Keratinocyte (primary cell): Measurements from ENCODE around the gene KLK6. TPM values are rescaled to one million over a fixed set of nuclear protein-coding genes. Genes with fewer than 3 reads are reported as not detected.

Source experiments
- DNase-seq: peaks from one replicate; pipeline ENCODE4 v3.0.0-alpha.2; 2011; ENCODE audit warnings: low read depth, missing footprints, low spot score
- FAIRE-seq: peaks from 2 replicates; lab custom pipeline; 2011; peaks lifted over from hg19 to GRCh38; lab: Jason Lieb, UNC
- H2AFZ ChIP-seq: 2 replicates; pipeline ENCODE4 v1.6.0; 2012; ENCODE audit warnings: low read length, control low read depth, inconsistent platforms; ENCODE audit not compliant: control insufficient read depth
- H3K27ac ChIP-seq: 2 replicates; pipeline ENCODE4 v1.5.1; 2011; ENCODE audit warnings: low read length; ENCODE audit not compliant: control insufficient read depth, insufficient read depth
- H3K27me3 ChIP-seq: 3 replicates; pipeline ENCODE4 v1.6.0; 2011; ENCODE audit warnings: low read length; ENCODE audit not compliant: control insufficient read depth, insufficient read depth; ENCODE audit errors: extremely low read depth
- H3K36me3 ChIP-seq, 2 experiments: 2 replicates in 1 of 2; 3 replicates in 1 of 2; pipeline ENCODE4 v1.5.1; 2011; ENCODE audit warnings: low read length in 2 of 2, mild to moderate bottlenecking in 1 of 2; ENCODE audit not compliant: control insufficient read depth in 2 of 2, insufficient read depth in 2 of 2; ENCODE audit errors: extremely low read depth in 1 of 2
- H3K4me1 ChIP-seq: 3 replicates; pipeline ENCODE4 v1.5.1; 2011; ENCODE audit warnings: low read length; ENCODE audit not compliant: control insufficient read depth, insufficient read depth; ENCODE audit errors: extremely low read depth
- H3K4me2 ChIP-seq: 3 replicates; pipeline ENCODE4 v1.6.0; 2011; ENCODE audit warnings: low read depth, low read length; ENCODE audit not compliant: control insufficient read depth, insufficient read depth; ENCODE audit errors: extremely low read depth
- H3K4me3 ChIP-seq, 3 experiments: fragments of 200-600 bp in 1 of 3; sonication (generic) in 1 of 3; 2 replicates in 2 of 3; 3 replicates in 1 of 3; pipeline ENCODE4 v1.5.1; 2011 to 2016; ENCODE audit warnings: low read length in 3 of 3, mild to moderate bottlenecking in 3 of 3, control low read depth in 2 of 3, inconsistent platforms in 1 of 3, low read depth in 1 of 3, mixed read lengths in 1 of 3, mixed run types in 1 of 3, moderate library complexity in 1 of 3; ENCODE audit not compliant: control insufficient read depth in 2 of 3, insufficient read depth in 2 of 3; ENCODE audit errors: extremely low read depth in 1 of 3
- H3K79me2 ChIP-seq: 2 replicates; pipeline ENCODE4 v1.6.0; 2012; ENCODE audit warnings: low read length; ENCODE audit not compliant: control insufficient read depth, insufficient read depth
- H3K9ac ChIP-seq: 3 replicates; pipeline ENCODE4 v1.6.0; 2011; ENCODE audit warnings: low read length; ENCODE audit not compliant: control insufficient read depth, insufficient read depth; ENCODE audit errors: extremely low read depth
- H3K9me1 ChIP-seq: 3 replicates; pipeline ENCODE4 v1.6.0; 2011; ENCODE audit warnings: low read length; ENCODE audit not compliant: control insufficient read depth, insufficient read depth; ENCODE audit errors: extremely low read depth
- H3K9me3 ChIP-seq: 2 replicates; pipeline ENCODE4 v1.5.1; 2012; ENCODE audit warnings: low read depth, low read length; ENCODE audit not compliant: control insufficient read depth
- H4K20me1 ChIP-seq: 3 replicates; pipeline ENCODE4 v1.6.0; 2011; ENCODE audit warnings: low read length; ENCODE audit not compliant: control insufficient read depth, insufficient read depth; ENCODE audit errors: extremely low read depth
- CTCF ChIP-seq, 3 experiments: IDR thresholded peaks in 1 of 3; conservative IDR thresholded peaks in 1 of 3; optimal IDR thresholded peaks in 1 of 3; 2 replicates in 2 of 3; 3 replicates in 1 of 3; pipeline versions ENCODE3 to v1.5.1; 2011; ENCODE audit warnings: low read length in 3 of 3, mild to moderate bottlenecking in 3 of 3, moderate library complexity in 2 of 3, control low read depth in 1 of 3, inconsistent platforms in 1 of 3; ENCODE audit not compliant: insufficient read depth in 2 of 3; ENCODE audit errors: extremely low read depth in 1 of 3
- EZH2 ChIP-seq: IDR thresholded peaks from one replicate; pipeline ENCODE4 v1.6.1; 2012; ENCODE audit warnings: inconsistent platforms, mild to moderate bottlenecking, low read length, moderate library complexity
- dilution Hi-C: fragments of 300-500 bp; cut with MboI; formaldehyde crosslinking; loops from one replicate; pipeline ENCODE4 v1.7.0; 2020; ENCODE audit warnings: low sequenced_read_pairs; ENCODE audit not compliant: extremely low pct_ligation_motif_present
- polyA plus RNA-seq, 5 experiments: library from polyadenylated mRNA; depleted of rRNA in 3 of 5; stranded (reverse) in 3 of 5; stranded (forward) in 1 of 5; unstranded in 1 of 5; fragments of >200 nt; gene quantifications; 1 replicate in 1 of 5; 2 replicates in 3 of 5; 3 replicates in 1 of 5; pipeline versions ENCODE4 v1.2.1 to v1.2.3, GENCODE V29; 2011 to 2012; ENCODE audit warnings: missing spikeins in 2 of 5, low read depth in 1 of 5, low replicate concordance in 1 of 5

KLK6 gene
- polyA plus RNA-seq, 1 donor (not counting 4 experiments of a cell fraction or from before 2014, with no cell fraction given), result 1.9 TPM

GRCh38 chr19:50922317-50922853, 47.0 kb downstream of the KLK6 start:
- dilution Hi-C loops, result no loop called here
- Histone ChIP-seq H3K36me3 (no peaks in the 10 kb centered on the region), H3K27ac (no peak overlapping the region), H3K9me1 (no peaks in the 10 kb centered on the region), H4K20me1 (no peaks in the 10 kb centered on the region), H3K4me3 (no peak overlapping the region), H3K9me3 (no peaks in the 10 kb centered on the region), H3K4me2 (no peak overlapping the region), H3K27me3 (peaks cover 3% of the 10 kb centered on the region), H2AFZ (no peak overlapping the region), H3K4me1 (peaks cover 21% of the 10 kb centered on the region), H3K9ac (no peak overlapping the region), H3K79me2 (no peaks in the 10 kb centered on the region)
- DNase-seq (no peak), FAIRE-seq (peak; percentile 9)
- TF ChIP-seq EZH2, result no peak
- peak; percentile 80 to 95 (median 88) for TF ChIP-seq CTCF (optimal IDR thresholded peaks at IDR 0.05 in 1 of 3, IDR thresholded peaks at IDR 0.05 in 1 of 3, conservative IDR thresholded peaks at IDR 0.05 in 1 of 3; ENCODE audit: extremely low read depth in 1 of 3, insufficient read depth in 2 of 3, low read length in 3 of 3)

- no peaks in the 10 kb centered on the region for H3K9me3 ChIP-seq
- no peaks in the 10 kb centered on the region for H3K79me2 ChIP-seq
- no peak for DNase-seq
- H3K4me2 ChIP-seq, result no peak overlapping the region
- TF ChIP-seq CTCF (optimal IDR thresholded peaks at IDR 0.05 in 1 of 3, IDR thresholded peaks at IDR 0.05 in 1 of 3, conservative IDR thresholded peaks at IDR 0.05 in 1 of 3; ENCODE audit: extremely low read depth in 1 of 3, insufficient read depth in 2 of 3, low read length in 3 of 3) (no peak), EZH2 (no peak)
- dilution Hi-C loops, result no loop called here
- H3K9me1 ChIP-seq, result no peaks in the 10 kb centered on the region
- H3K27me3 ChIP-seq, result peaks cover 7% of the 10 kb centered on the region
- no peaks in the 10 kb centered on the region for H3K36me3 ChIP-seq
- H2AFZ ChIP-seq, result no peak overlapping the region
- no peak for FAIRE-seq
- no peaks in the 10 kb centered on the region for H4K20me1 ChIP-seq
- no peak overlapping the region for H3K4me3 ChIP-seq
- H3K27ac ChIP-seq, result no peak overlapping the region
- no peak overlapping the region for H3K9ac ChIP-seq
- peaks cover 21% of the 10 kb centered on the region for H3K4me1 ChIP-seq
Observed at GRCh38 chr19:50921426-50922316, 47.7 kb downstream of the KLK6 start.
